Endothelial cell of umbilical vein (primary cell): ENCODE results near the gene LIPK. TPM values are rescaled to one million over a fixed set of nuclear protein-coding genes. Genes with fewer than 3 reads are reported as not detected.

Source experiments
- BruUV-seq: library from RNA; stranded (reverse); fragments of 400-500 nt; replicated peaks from 2 replicates; lab custom pipeline; 2021; lab: Mats Ljungman, UMichigan
- CTCF ChIA-PET: fragments of 300-600, 350-600 bp; sonication (Branson Sonifier 250); formaldehyde crosslinking; loops from one replicate; lab custom pipeline; 2021; ENCODE audit warnings: antibody characterized with exemption, inconsistent platforms; lab: Charles Lee
- POLR2A ChIA-PET: fragments of 300-600, 350-600 bp; sonication (Branson Sonifier 250); formaldehyde crosslinking; loops from one replicate; lab custom pipeline; 2021; ENCODE audit warnings: antibody characterized with exemption, inconsistent platforms; lab: Charles Lee
- DNase-seq: peaks from one replicate; pipeline ENCODE4 v3.0.0-alpha.2; 2011; ENCODE audit warnings: low read depth, low spot score
- FAIRE-seq: peaks from 2 replicates; lab custom pipeline; 2011; peaks lifted over from hg19 to GRCh38; lab: Jason Lieb, UNC
- H2AFZ ChIP-seq: 2 replicates; pipeline ENCODE4 v1.6.0; 2012; ENCODE audit warnings: low read depth, low read length, control low read depth, inconsistent platforms
- H3K27ac ChIP-seq: 2 replicates; pipeline ENCODE4 v1.5.1; 2011; ENCODE audit warnings: low read depth, mild to moderate bottlenecking, control low read depth, low read length, moderate library complexity; ENCODE audit not compliant: insufficient read depth
- H3K27me3 ChIP-seq, 2 experiments: 2 replicates each; pipeline versions ENCODE4 v1.6.0 to v1.6.1; 2011; ENCODE audit warnings: low read length in 2 of 2, mixed read lengths in 1 of 2; ENCODE audit not compliant: control insufficient read depth in 2 of 2, insufficient read depth in 2 of 2
- H3K36me3 ChIP-seq, 2 experiments: 2 replicates in 1 of 2; 3 replicates in 1 of 2; pipeline ENCODE4 v1.5.1; 2011; ENCODE audit warnings: low read length in 2 of 2, mild to moderate bottlenecking in 1 of 2, moderate library complexity in 1 of 2; ENCODE audit not compliant: control insufficient read depth in 2 of 2, insufficient read depth in 2 of 2; ENCODE audit errors: extremely low read depth in 1 of 2
- H3K4me1 ChIP-seq: 3 replicates; pipeline ENCODE4 v1.5.1; 2011; ENCODE audit warnings: mild to moderate bottlenecking, low read length; ENCODE audit not compliant: control insufficient read depth, insufficient read depth; ENCODE audit errors: extremely low read depth
- H3K4me2 ChIP-seq: 2 replicates; pipeline ENCODE4 v1.6.1; 2011; ENCODE audit warnings: low read length, control low read depth, mixed read lengths; ENCODE audit not compliant: insufficient read depth
- H3K4me3 ChIP-seq, 3 experiments: fragments of 200-600 bp in 1 of 3; sonication (generic), shearing (Covaris generic) in 1 of 3; replicated peaks in 1 of 3; 2 replicates each; pipeline ENCODE4 v1.5.1; 2011 to 2016; ENCODE audit warnings: control low read depth in 3 of 3, low read length in 3 of 3, mild to moderate bottlenecking in 2 of 3, inconsistent platforms in 1 of 3, low read depth in 1 of 3, moderate library complexity in 1 of 3; ENCODE audit not compliant: insufficient read depth in 1 of 3
- H3K79me2 ChIP-seq: 2 replicates; pipeline ENCODE4 v1.6.0; 2012; ENCODE audit warnings: low read length, inconsistent platforms; ENCODE audit not compliant: control insufficient read depth, insufficient read depth
- H3K9ac ChIP-seq: replicated peaks from 2 replicates; pipeline ENCODE3; 2011; ENCODE audit warnings: low read length, control low read depth; ENCODE audit not compliant: insufficient read depth; ENCODE audit errors: extremely low read depth
- H3K9me1 ChIP-seq: replicated peaks from 3 replicates; pipeline ENCODE4 v1.6.0; 2011; ENCODE audit warnings: mild to moderate bottlenecking, low read length; ENCODE audit not compliant: control insufficient read depth, insufficient read depth; ENCODE audit errors: extremely low read depth
- H3K9me3 ChIP-seq: replicated peaks from 2 replicates; pipeline ENCODE4 v1.5.1; 2012; ENCODE audit warnings: low read length, inconsistent platforms; ENCODE audit not compliant: control insufficient read depth, insufficient read depth
- H4K20me1 ChIP-seq: replicated peaks from 2 replicates; pipeline ENCODE3; 2011; ENCODE audit warnings: mild to moderate bottlenecking, low read length; ENCODE audit not compliant: control insufficient read depth, insufficient read depth; ENCODE audit errors: extremely low read depth
- EZH2 ChIP-seq: IDR thresholded peaks from 2 replicates; pipeline ENCODE4 v1.6.1; 2012; ENCODE audit warnings: borderline replicate concordance, low read depth, mild to moderate bottlenecking, moderate library complexity, low read length, inconsistent platforms; ENCODE audit not compliant: severe bottlenecking
- FOS ChIP-seq: IDR thresholded peaks from 2 replicates; pipeline ENCODE4 v1.6.1; 2011; ENCODE audit warnings: mild to moderate bottlenecking, low read length, moderate library complexity, borderline replicate concordance; ENCODE audit not compliant: insufficient read depth
- GATA2 ChIP-seq: IDR thresholded peaks from 2 replicates; pipeline ENCODE4 v1.7.0; 2011; ENCODE audit warnings: low read depth, mild to moderate bottlenecking, moderate library complexity, mixed read lengths, low read length; ENCODE audit not compliant: insufficient read length, insufficient read depth
- JUN ChIP-seq: IDR thresholded peaks from 2 replicates; pipeline ENCODE4 v1.6.1; 2011; ENCODE audit warnings: borderline replicate concordance, low read depth; ENCODE audit not compliant: insufficient read length, insufficient read depth
- POLR2A ChIP-seq: IDR thresholded peaks from 2 replicates; pipeline ENCODE4 v1.6.1; 2012; ENCODE audit warnings: low read depth, mild to moderate bottlenecking, control low read depth, low read length
- dilution Hi-C: fragments of 300-500 bp; cut with MboI; formaldehyde crosslinking; loops from one replicate; pipeline ENCODE4 v1.15.0; 2019; ENCODE audit warnings: low sequenced_read_pairs; ENCODE audit not compliant: extremely low pct_ligation_motif_present
- intact Hi-C: fragments of 100-400 bp; cut with micrococcal nuclease; formaldehyde crosslinking; loops from one replicate; pipeline ENCODE4 v1.10.0; 2022
- polyA plus RNA-seq, 4 experiments: library from polyadenylated mRNA; depleted of rRNA in 3 of 4; stranded (reverse) in 3 of 4; unstranded in 1 of 4; fragments of >200 nt; gene quantifications; 2 replicates each; pipeline versions ENCODE4 v1.2.1 to v1.2.3, GENCODE V29; 2011 to 2012; ENCODE audit warnings: missing spikeins in 1 of 4
- total RNA-seq: library from RNA; stranded (reverse); gene quantifications from 2 replicates; pipeline ENCODE4 v1.2.3, GENCODE V29; 2021
- TF ChIP-seq, protein P1 (sequence below), 2 donors: IDR thresholded peaks; 1 replicate in 1 of 2; 2 replicates in 1 of 2; pipeline ENCODE4 v1.5.1; 2011; ENCODE audit warnings: low read length in 2 of 2, mild to moderate bottlenecking in 2 of 2, moderate library complexity in 2 of 2, control low read depth in 1 of 2, inconsistent platforms in 1 of 2, low read depth in 1 of 2; ENCODE audit not compliant: insufficient read depth in 1 of 2; ENCODE audit errors: extremely low read depth in 1 of 2
- TF ChIP-seq, protein P2 (sequence below): IDR thresholded peaks from 2 replicates; pipeline ENCODE4 v1.6.1; 2011; ENCODE audit not compliant: insufficient read depth, insufficient read length

Gene LIPK
- total and polyA plus RNA-seq, 2 donors (not counting 3 experiments of a cell fraction or from before 2014, with no cell fraction given): not detected

DNA sequence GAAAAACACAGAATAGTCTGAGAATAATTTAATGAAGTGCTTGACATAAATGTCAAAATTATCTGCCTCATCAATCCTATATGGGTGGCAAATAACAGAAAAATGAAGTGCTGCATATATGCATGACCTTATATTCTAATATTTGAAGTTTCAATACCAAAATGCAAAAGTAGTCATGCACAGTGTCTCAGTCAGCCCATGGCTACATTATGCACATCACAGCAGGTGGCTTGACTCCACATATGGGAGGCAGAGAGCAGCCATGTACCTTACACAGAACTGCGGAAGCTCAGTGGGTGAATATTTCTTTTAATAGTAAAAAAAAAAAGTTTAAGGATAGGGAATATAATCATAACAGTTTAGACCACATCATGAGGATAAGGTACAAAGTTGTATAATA, 36.4 kb downstream of the LIPK start:
- H4K20me1 ChIP-seq: no peaks in the 10 kb centered on the region
- ChIA-PET CTCF (interaction anchor here (1.0 to 2.7 kb wide), 5 partner anchors 12 to 177 kb away, joined by 3 to 11 read pairs (median 5); no protein-coding TSS in a partner anchor), POLR2A (no interaction called here)
- H3K27ac ChIP-seq: no peak overlapping the region
- no peak overlapping the region for H3K9ac ChIP-seq
- H3K9me1 ChIP-seq: no peaks in the 10 kb centered on the region
- H3K4me1 ChIP-seq: no peaks in the 10 kb centered on the region
- FAIRE-seq: no peak
- intact Hi-C loops: no loop called here
- no peaks in the 10 kb centered on the region for H3K36me3 ChIP-seq
- no TSS peak for BruUV-seq
- no peak overlapping the region for H3K4me2 ChIP-seq
- H2AFZ ChIP-seq: no peak overlapping the region
- dilution Hi-C loops: no loop called here
- H3K27me3 ChIP-seq: peaks cover 2 to 3% of the 10 kb centered on the region in 2 experiments
- H3K4me3 ChIP-seq: no peak overlapping the region
- no peaks in the 10 kb centered on the region for H3K9me3 ChIP-seq
- DNase-seq: no peak
- no peaks in the 10 kb centered on the region for H3K79me2 ChIP-seq
- no peak for TF ChIP-seq EZH2
- no peak for TF ChIP-seq FOS
- TF ChIP-seq, protein P1, sequence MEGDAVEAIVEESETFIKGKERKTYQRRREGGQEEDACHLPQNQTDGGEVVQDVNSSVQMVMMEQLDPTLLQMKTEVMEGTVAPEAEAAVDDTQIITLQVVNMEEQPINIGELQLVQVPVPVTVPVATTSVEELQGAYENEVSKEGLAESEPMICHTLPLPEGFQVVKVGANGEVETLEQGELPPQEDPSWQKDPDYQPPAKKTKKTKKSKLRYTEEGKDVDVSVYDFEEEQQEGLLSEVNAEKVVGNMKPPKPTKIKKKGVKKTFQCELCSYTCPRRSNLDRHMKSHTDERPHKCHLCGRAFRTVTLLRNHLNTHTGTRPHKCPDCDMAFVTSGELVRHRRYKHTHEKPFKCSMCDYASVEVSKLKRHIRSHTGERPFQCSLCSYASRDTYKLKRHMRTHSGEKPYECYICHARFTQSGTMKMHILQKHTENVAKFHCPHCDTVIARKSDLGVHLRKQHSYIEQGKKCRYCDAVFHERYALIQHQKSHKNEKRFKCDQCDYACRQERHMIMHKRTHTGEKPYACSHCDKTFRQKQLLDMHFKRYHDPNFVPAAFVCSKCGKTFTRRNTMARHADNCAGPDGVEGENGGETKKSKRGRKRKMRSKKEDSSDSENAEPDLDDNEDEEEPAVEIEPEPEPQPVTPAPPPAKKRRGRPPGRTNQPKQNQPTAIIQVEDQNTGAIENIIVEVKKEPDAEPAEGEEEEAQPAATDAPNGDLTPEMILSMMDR (IDR thresholded peaks at IDR 0.05; ENCODE audit: extremely low read depth in 1 of 2, insufficient read depth in 1 of 2, low read depth in 1 of 2, low read length in 2 of 2): no peak
- TF ChIP-seq, protein P2, sequence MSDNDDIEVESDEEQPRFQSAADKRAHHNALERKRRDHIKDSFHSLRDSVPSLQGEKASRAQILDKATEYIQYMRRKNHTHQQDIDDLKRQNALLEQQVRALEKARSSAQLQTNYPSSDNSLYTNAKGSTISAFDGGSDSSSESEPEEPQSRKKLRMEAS: no peak
- TF ChIP-seq JUN: no peak
- no peak for TF ChIP-seq POLR2A
- TF ChIP-seq GATA2: no peak
